DMS79 (cell line): ENCODE measurements around the gene EPYC.
A peak's percentile ranks its signal among the peaks of the same experiment; 100 is the strongest.

Experiments used
- DNase-seq: peaks from one replicate; lab custom pipeline; 2025; lab: John Stamatoyannopoulos, UW

Gene EPYC

GRCh38 chr12:90958347-90958746 is 46.4 kb downstream of the EPYC start:
- DNase-seq, result no peak

- DNase-seq, result no peak
These were observed 49.9 kb downstream of the EPYC start, which contains the start of gene CCER1 for GRCh38 chr12:90954921-90955320. TSS of gene CCER1 (minus strand) at chr12:90955176. CDS start at chr12:90954742, 434 bp downstream.

GRCh38 chr12:90954428-90954827 is 50.3 kb downstream of the EPYC start:
- DNase-seq, result no peak

GRCh38 chr12:90953956-90954421 is 50.8 kb downstream of the EPYC start:
- no peak for DNase-seq

- DNase-seq, result no peak
These were observed 53.2 kb downstream of the EPYC start for GRCh38 chr12:90951432-90952105.

- DNase-seq, result peak; percentile 53
These were observed 56.9 kb downstream of the EPYC start for GRCh38 chr12:90947869-90948268.

GRCh38 chr12:90945070-90945649 is 59.6 kb downstream of the EPYC start:
- DNase-seq, result no peak

- DNase-seq, result no peak
These were observed 61.5 kb downstream of the EPYC start for GRCh38 chr12:90943255-90943654.

- no peak for DNase-seq
These were observed 63.8 kb downstream of the EPYC start for GRCh38 chr12:90940872-90941499.

GRCh38 chr12:90939382-90939781 is 65.4 kb downstream of the EPYC start:
- DNase-seq, result no peak

GRCh38 chr12:90938451-90938850 is 66.3 kb downstream of the EPYC start:
- no peak for DNase-seq

GRCh38 chr12:90937651-90938050 is 67.1 kb downstream of the EPYC start:
- DNase-seq, result no peak

GRCh38 chr12:90936230-90937005 is 68.4 kb downstream of the EPYC start:
- no peak for DNase-seq

GRCh38 chr12:90925562-90925961 is 79.2 kb downstream of the EPYC start:
- DNase-seq, result no peak

- no peak for DNase-seq
These were observed 80.4 kb downstream of the EPYC start for GRCh38 chr12:90924406-90924805.

GRCh38 chr12:90922145-90922627 is 82.6 kb downstream of the EPYC start:
- DNase-seq, result no peak

GRCh38 chr12:90921536-90921935 is 83.2 kb downstream of the EPYC start:
- DNase-seq, result no peak

- DNase-seq, result no peak
These were observed 84.5 kb downstream of the EPYC start for GRCh38 chr12:90920222-90920621.

GRCh38 chr12:90917431-90917830 is 87.3 kb downstream of the EPYC start:
- DNase-seq, result no peak

- no peak for DNase-seq
These were observed 88.3 kb downstream of the EPYC start for GRCh38 chr12:90916516-90916915.

- DNase-seq, result no peak
These were observed 89.4 kb downstream of the EPYC start for GRCh38 chr12:90915353-90915752.
